ENCODE results near the gene NFIA.

Gene NFIA

DNA sequence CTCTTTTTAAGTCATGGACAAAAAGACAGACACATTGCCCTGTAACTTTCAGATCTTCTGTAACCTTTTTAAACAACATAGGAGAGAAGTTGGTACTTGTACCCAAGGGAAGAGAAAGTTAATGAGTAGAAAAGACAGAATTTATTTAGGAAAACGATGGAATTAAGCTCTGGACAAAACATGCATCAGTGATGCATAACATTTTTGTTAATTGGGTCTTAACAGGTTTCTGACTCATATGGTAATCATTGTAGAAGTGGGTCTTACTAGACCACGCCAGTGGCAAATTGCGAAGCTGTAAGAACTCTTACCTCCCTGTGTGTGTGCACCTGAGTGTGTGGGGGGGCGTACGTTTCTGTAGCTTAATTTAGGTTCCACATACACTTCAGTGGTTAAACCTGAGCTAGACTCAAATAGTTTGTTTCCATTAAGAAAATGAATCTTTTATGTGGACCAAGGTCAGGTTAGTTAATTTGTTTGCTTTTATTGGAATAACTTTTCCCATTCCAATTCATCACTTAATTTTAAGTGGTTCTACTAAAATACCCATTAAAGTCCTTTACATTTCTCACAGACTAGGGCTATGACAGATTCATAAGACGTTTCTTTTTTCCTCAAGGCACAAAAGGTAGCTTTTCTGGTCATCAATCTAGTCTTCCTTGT is 48.1 kb downstream of the NFIA start:
- no peak for DNase-seq (ENCODE audit: low spot score)

DNA sequence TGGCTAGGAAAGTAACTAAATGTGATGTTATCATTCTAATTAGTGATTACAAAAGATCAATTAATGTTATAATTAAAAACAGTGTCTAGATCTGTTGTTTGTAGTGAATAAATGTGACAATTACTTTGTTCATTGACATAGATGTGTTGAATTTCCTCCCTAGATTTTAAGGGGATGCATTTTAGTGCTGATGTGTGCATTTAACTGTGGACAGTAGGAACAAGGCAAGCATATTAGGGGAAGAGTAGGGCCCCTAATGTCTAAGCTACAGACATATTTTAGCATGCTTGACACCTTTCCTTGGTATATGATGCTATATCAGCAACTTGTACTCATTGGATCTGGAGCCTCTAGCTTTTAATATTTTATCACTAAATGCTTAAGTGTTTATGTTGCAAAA is 48.9 kb downstream of the NFIA start:
- DNase-seq (ENCODE audit: low spot score), result no peak

DNA sequence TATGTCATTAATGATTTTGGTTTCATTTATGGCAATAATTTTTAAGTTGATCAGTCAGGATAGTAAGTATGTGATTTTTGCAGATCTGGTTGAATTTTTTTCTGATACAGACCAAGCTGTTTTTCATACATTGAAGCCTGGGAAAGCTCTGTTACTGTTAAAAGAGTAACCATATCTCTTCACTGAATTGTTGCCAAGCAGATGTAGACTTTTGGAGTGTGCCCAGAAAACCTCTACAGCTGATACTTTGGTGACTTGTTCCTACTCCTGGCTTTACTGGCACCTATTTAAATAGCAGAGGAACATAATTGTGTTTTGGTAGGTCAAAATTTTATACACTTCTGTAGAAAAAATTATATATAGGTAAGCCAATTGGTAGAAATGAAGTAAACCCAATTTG is 49.4 kb downstream of the NFIA start:
- no peak for DNase-seq (ENCODE audit: low spot score)

DNA sequence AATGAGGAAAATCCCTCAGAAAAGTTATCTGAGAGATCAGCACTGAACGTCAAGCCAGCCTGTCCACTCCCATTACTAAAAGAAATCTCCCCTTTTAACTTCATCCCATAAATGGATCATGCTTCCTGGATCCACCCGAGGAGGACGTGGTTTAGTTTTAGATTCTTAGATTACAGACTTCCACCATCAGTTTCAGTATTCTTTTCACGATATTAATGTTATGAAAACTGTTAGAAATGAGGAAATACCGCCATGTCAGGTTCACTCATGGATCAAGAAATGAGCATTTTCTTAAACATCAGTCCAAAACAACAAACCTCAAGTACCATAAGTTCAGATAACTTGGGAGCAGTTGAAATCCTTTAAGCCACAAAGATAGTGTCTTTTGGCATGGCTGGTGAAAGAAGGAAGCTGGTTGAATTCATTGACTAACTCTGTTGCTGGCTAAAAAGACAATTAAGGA is 49.8 kb downstream of the NFIA start:
- DNase-seq (ENCODE audit: low spot score), result no peak

DNA sequence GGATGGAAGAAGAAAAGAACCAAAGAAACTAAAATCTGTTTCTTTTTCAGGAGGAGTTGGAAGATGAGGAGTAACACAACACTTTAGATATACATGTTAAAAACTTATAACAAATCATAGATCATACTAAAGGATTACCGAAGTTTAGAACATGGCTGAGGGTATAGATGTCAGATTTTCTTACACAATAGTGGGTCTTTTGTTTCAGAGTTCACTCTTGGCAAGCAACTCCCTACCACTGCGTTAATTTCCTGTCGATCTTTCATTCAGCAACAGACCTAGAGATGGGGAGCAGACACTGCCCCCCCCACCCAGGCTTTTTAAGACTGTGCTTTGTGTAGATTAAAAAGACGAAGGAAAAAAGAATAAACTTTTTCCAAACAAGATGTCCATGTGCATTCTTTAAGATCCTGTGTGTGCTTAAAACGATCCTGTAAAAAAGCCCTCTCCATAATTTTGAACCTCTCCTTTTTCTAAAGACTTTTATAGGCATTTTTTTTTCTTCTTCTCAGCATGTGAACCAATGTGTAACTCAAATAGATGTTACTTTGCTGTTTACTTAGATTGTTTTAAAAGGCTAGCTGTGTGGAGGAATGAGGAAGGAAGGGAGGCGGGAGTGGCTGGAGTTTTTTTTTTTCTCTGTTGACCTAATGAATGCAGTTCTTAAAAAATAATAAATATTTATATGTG is 50.4 kb downstream of the NFIA start:
- no peak for DNase-seq (ENCODE audit: low spot score)

DNA sequence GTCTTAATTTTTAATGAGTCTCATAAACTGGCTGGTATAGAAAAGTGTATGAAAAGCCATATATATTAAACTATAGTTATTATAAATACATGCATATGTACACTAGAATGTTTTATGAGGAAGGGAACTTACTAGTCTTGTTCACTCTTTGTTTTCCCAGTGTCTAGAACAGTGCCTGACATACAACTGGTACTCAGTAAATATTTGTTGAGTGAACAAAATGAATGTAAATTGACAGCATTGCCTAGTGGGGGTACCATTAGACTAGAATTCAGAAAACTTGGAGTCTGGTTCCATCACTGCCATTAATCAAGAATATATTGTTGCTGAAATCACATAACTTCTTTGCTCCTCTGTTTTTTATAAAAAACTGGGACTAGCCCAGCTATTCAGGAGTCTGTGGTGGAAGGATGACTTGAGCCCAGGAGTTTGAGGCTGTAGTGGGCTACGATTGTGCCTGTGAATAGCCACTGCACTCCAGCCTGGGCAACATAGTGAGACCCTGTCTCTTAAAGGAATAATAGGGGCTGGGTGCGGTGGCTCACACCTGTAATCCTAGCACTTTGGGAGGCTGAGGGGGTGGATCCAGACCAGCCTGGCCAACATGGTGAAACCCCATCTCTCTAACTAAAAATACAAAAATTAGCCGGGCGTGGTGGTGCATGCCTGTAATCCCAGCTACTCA is 51.1 kb downstream of the NFIA start:
- no peak for DNase-seq (ENCODE audit: low spot score)

DNA sequence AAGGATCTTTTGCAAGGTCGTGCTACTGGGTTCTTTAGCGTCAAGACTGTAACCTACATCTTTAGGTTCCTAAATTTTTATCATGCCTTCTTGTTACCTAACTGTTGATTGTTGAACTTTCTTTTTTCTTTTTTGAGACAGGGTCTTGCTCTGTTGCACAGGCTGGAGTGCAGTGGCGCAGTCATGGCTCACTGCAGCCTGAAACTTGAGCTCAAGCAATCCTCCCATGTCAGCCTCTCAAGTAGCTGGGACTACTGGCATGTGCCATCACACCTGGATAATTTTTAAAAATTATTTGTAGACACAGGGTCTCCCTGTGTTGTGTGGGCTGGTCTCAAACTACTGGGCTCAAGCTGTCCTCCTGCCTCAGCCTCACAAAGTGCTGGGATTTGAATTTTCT is 52.9 kb downstream of the NFIA start:
- no peak for DNase-seq (ENCODE audit: low spot score)

DNA sequence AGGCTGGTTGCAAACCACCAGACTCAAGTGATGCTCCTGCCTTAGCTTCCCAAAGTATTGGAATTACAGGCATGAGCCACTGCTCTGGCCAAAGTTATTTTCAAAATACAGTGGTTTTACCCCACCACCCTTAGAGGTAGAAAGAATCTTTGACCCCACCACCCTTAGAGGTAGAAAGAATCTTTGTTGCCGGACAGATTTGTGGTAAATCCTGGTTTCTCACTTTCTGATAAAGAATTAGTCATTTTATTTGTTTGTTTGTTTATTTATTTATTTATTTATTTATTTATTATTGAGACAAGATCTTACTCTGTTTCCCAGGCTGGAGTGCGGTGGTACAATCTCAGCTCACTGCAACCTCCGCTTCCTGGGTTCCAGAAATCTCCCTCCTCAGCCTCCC is 55.9 kb downstream of the NFIA start:
- no peak for DNase-seq (ENCODE audit: low spot score)

DNA sequence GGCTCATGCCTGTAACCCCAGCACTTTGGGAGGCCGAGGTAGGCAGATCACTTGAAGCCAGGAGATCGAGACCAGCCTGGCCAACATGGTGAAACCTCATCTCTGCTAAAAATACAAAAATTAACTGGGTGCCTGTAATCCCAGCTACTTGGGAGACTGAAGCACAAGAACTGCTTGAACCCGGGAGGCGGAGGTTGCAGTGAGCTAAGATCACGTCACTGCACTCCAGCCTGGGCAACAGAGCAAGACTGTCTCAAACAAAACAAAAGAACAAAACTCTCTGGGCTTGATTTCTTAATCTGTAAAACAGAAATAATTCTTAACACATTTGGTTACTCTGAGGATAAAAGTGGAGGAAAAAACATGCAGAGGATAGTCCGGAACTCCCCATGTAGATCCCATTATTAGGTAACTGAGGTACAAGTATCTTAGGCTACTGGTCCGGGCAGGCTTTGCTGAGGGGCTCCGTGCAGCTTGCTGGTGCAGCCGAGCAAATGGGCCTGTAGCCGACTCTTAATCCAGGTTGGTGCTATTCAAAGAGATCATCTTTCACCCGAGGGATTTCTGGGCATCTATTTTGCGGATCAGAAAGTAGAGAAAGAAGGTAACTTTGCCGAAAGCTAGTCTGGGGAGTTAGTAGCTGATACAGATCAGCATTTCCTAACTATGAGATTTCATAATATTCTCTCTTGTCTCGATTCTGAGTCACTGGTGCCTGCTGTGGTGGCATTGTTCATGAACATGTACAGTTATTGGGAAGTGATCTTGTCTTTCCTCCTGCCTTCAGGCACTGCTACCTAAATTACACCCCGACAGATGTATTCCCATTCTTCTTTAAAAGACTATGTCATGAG is 56.8 kb downstream of the NFIA start:
- DNase-seq (ENCODE audit: low spot score), result no peak

DNA sequence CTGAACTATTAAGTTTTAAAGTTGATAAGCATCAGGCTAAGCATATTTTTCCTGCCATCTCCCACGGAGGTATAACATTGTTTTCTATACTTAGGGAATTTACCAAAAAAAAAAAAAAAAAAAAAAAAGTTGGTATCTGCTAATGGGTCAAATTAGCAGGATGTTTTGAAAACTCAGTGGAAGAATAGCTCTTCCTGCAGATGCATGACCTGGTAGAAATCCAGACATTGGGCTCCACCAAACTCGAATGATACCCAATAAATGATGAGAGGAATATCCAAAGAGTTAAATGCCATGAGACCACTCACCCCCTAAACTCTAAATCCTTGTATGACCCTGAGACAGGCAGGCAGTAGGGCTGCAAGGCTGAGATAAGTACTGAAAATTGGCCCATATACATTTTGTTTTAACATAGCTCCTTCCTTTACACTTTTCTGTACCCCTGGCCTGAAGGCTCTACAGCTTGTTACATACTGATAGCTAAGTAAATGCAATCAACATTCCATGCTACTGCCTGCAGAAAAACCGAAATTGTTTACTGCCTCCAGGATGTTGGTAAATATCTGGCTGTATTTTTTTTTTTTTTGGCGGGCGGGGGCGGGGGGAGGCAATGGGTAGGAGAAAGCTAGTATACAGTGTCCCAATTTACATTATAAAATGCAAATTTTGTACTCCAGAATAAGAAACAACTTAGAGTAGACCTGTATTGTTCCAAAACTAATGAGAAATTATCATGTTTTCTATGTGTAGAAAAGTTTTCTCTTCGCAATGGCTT is 57.6 kb downstream of the NFIA start:
- no peak for DNase-seq (ENCODE audit: low spot score)

DNA sequence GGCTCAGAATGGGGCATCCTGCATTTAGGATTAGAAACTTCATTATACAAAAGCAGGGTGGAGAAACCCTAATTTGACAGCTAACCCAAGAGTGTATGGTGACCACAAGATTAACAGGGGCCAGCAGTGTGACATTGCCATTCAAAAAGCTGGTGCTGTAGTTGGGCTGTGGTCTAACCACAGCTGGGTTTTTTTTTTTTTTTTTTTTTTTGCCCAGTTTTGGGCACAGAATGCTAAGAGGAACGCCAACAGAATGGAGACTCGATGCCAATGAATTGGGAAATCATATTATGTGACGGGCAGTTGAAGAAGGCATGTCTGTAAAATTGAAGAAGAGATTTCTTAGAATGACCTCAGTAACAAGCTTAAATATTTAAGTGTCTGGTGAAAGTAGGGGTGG is 58.4 kb downstream of the NFIA start:
- DNase-seq (ENCODE audit: low spot score), result no peak

DNA sequence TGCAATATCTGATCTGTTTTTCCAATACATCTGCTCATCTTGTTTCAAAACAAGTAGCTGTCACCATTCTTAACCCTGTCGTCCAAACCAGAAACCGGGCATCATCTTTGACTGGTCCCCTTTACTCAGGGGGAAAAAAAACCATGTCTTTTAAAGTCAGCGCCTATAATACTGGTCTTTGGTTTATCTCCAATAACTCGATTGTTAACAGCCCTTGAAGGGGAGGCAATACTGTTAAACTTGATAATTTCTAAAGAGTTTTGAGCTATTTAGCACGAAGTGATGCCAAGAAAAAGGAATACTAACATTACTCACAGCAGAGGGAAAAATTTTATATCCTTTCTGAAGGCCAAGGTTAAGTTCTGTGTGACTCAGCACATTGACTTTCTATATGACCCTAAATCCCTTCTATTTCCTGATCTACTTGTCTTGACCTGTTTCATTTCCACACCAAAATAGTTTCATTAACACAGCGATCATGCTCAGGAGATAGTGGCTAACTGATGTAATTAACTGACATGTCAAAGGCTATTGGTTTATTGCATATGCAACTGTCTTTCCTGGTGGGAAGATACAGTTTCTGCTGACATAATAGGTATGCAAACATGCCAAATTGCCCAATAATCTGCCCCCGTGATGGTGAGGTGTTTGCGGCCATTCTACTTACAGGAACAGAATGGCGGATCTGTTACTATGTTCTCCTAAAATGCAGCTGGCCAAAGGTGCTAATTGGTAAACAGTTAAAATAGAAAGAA is 59.1 kb downstream of the NFIA start:
- no peak for DNase-seq (ENCODE audit: low spot score)

DNA sequence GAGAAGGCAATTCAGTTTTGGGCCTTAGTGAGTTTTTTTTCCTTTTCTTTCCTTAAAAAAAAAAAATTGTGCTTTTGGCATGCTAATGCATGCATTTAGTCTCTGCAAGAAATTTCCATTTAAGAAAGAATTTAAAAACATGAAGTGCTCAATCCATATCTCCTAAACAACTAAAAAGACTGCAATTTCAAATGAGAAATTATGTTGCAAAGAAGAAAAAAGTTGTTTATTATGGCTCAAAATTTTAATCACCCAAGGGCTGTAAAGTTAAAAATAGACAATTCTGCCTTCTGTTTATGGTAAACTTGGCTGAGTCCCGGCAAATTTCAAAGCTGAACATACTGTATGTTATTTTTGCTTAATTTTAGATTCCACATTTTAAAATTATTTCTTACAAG is 59.7 kb downstream of the NFIA start:
- no peak for DNase-seq (ENCODE audit: low spot score)

DNA sequence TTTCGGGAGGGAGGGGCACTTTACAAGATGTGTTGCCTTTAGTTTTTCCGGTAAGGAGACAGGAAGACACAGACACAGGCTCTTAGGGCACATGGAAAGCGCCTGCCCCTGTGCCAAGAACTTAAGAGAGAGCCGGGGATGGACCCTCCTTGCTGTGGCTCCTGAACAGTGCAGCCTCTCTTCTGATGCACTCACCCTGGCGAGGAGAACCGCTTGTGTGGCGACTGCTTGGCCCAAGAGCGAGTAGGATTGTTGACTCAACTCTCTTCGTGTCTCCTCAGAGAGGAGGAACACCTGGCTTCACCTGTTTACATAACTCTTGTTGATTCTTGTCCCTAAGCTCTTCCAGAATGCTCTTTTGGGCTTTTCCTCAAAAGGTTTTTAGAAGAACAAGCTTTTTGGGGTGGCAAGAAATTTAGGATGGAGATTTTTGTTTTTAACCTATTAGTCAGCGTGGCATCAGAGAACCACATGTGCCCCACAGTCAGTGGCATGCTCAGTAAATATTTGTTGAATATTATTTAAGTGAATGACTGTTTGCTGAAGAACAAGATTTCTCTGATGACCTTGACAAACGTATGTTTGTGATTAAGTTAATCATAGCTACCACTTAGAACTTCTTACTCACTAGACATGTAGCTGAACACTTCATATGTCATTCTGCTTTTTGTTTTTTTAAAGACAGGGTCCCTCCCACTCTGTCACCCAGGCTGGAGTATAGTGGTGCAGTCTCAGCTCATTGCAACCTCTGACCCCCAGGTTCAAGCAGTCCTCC is 60.6 kb downstream of the NFIA start:
- no peak for DNase-seq (ENCODE audit: low spot score)

DNA sequence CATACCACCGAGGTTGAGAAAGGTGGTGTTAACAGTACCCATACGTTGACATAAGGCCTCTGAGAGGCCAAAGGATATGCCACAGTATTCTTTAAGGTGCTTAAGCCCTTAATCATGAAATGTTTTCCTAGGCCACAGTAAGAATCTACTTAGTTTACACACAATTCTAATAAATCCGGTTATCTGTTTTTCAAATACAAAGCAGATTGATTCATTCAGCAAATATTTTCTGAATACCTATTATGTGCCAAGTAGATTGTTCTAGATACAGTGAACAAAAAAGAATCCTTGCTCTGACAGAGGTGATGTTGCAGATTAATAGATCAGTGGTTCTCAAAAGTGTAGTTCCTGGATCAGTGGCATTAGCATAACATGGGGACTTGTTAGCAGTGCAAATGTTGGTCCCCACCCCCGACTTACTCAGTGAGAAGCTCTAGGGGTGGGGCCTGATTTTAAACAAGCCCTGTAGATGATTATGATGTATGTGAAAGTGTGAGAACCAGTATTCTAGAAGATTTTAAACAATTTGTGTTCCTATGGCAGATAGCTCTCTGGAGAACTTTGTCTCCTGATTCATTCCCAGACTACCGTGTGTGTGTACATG is 61.6 kb downstream of the NFIA start:
- no peak for DNase-seq (ENCODE audit: low spot score)

DNA sequence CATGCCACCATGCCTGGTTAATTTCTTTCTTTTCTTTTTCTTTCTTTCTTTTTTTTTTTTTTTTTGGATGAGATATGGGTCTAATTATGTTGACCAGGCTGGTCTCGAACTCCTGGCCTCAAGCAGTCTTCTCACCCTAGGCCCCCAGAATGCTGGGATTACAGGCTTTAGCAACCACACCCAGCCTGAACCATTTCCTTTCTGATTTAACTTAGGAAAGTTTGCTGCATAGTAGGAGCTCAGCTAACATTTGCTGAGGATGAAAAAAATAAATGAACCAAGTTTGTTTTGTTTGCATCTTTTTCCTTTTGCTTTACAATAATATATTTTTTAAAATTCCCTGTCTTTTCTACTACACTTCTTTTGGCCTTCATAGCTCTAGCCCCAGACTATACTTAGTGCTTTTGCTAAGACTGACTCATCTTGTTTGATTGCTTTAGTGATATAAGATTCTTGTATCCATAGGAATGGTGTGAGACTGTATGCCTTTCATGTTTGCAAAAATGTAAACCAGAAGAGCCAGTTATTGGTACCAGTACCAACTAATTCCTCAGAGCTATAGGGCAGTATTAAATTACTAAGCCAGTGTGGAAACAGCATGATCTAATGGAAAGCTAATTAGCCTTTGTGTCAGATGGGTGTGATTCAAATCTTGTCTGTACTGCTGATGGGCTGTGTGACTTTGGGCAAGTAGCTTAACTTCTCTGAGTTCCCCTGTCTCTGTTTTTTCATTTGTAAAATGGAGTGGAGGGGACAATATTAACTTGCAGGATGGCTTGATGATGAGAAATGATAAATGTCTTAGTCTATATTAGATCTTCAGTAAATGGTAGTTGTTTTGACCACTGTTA is 66.9 kb downstream of the NFIA start:
- no peak for DNase-seq (ENCODE audit: low spot score)

DNA sequence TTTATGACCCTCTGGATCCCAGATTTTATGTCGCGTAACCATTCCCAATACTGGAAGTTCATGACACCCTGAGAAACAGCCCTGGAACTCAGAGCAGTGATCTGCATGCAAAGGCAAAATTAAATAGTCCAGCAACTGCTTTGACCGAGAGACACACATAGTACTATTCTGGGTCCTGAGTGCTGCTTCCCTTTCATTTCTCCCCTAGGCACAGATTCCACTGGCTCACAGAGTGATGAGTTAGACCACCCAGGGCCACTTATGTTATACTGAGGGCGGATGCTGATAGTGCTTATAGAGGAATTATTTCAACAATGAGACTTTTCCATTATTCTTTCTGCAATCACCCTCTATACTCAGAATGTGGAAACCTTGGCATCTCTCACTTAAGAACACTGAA is 69.2 kb downstream of the NFIA start:
- no peak for DNase-seq (ENCODE audit: low spot score)

DNA sequence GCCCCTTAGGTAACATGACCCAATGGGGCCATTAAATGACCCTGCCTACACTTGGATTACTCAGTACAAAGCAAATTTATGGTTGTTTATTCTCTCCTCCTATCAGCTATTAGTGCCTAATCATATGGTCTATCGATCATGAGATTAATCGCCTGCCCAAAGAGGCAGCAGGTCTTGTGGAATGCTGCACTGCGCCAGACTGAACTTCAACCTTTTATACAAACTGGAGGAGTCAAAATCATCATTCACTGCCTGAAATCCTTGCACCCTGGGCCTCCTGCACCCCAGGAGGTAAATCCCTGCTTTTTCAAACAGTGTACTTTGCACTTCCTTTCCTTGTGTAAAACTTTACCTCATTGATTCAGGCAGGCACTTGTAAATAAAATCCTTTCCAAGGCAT is 69.7 kb downstream of the NFIA start:
- DNase-seq (ENCODE audit: low spot score), result no peak
